Upper lobe of left lung (tissue), 6 donors: ENCODE data around the gene WRNIP1. TPM values are rescaled to one million over a fixed set of nuclear protein-coding genes. Genes with fewer than 3 reads are reported as not detected.
"Not testable (repeated sequence)": the region's sequence is repeated elsewhere in the genome, so short reads cannot be mapped to it uniquely, and the experiment has no call there.

Source experiments
- ATAC-seq, 2 donors: fragments of 200-7000 bp; cut with Tn5 transposase; one replicate each; pipeline ENCODE4 v1.9.1; 2022; ENCODE audit warnings: mild to moderate bottlenecking in 2 of 2, moderate library complexity in 2 of 2; ENCODE audit not compliant: low FRiP score in 2 of 2
- DNase-seq, 2 donors: peaks; one replicate each; pipeline ENCODE4 v3.0.0-alpha.2; 2019 to 2020
- H3K27ac ChIP-seq, 4 donors: fragments of 200-600 bp; sonication (generic); one replicate each; pipeline ENCODE4 v1.5.1; 2016 to 2019
- H3K27me3 ChIP-seq, 4 donors: fragments of 200-600 bp; sonication (generic); one replicate each; pipeline ENCODE4 v1.5.1; 2017 to 2019
- H3K36me3 ChIP-seq, 4 donors: fragments of 200-600 bp; sonication (generic); one replicate each; pipeline ENCODE4 v1.5.1; 2016 to 2019
- H3K4me1 ChIP-seq, 4 donors: fragments of 200-600 bp; sonication (generic); one replicate each; pipeline ENCODE4 v1.5.1; 2018 to 2019
- H3K4me3 ChIP-seq, 4 donors: fragments of 200-600 bp; sonication (generic); one replicate each; pipeline ENCODE4 v1.5.1; 2017 to 2019; ENCODE audit warnings: mild to moderate bottlenecking in 2 of 4, moderate library complexity in 1 of 4
- H3K9me3 ChIP-seq, 4 donors: fragments of 200-600 bp; sonication (generic); one replicate each; pipeline ENCODE4 v1.5.1; 2018 to 2019
- EP300 ChIP-seq, 4 donors: sonication (generic); formaldehyde crosslinking; IDR thresholded peaks; one replicate each; pipeline ENCODE4 v1.5.1; 2017; ENCODE audit warnings: antibody characterized with exemption in 4 of 4, control low read depth in 2 of 4
- POLR2A ChIP-seq, 4 donors: fragments of 450-650 bp; IDR thresholded peaks; one replicate each; pipeline ENCODE4 v1.5.1; 2016 to 2017; ENCODE audit warnings: antibody characterized with exemption in 4 of 4, mild to moderate bottlenecking in 2 of 4
- POLR2AphosphoS5 ChIP-seq, 2 donors: sonication (generic); formaldehyde crosslinking; IDR thresholded peaks; one replicate each; pipeline ENCODE4 v1.5.1; 2017; ENCODE audit warnings: antibody characterized with exemption in 2 of 2
- WGBS, 2 donors: methylation state at CpG; one replicate each; pipeline ENCODE4 v1.1.5; 2017 to 2018; 5-methylcytosine and 5-hydroxymethylcytosine counted together
- total RNA-seq, 6 donors: library from RNA; depleted of rRNA in 4 of 6; stranded (reverse); fragments of >200 nt in 4 of 6; gene quantifications; one replicate each; pipeline versions ENCODE4 v1.1.0 to v1.2.1, GENCODE V29; 2016 to 2021
- TF ChIP-seq, protein P1 (sequence below), 6 experiments: fragments of 450-650 bp in 4 of 6; fragments of 200-600 bp in 2 of 6; sonication (generic) in 2 of 6; IDR thresholded peaks; one replicate each; pipeline ENCODE4 v1.5.1; 2016 to 2019; ENCODE audit warnings: antibody characterized with exemption in 6 of 6
- donor health status: DM: no; HTN: no; CAD: no; lungs with moderate emphysema.
- donor health status: DM: no; HTN: yes; CAD: no; lungs with severe emphysema.

Gene WRNIP1
- total RNA-seq, 6 donors from 2014 or later: 38.7 to 101 (median 59.2) TPM

GRCh38 chr6:2760882-2761842 is 4.0 kb upstream of the WRNIP1 start:
- ATAC-seq: no peak
- H3K27ac ChIP-seq: no peak overlapping the region
- peaks cover 2 to 5% (median 5%) of the 10 kb centered on the region in 4 donors for H3K4me1 ChIP-seq
- no peak for TF ChIP-seq EP300 (IDR thresholded peaks at IDR 0.05)
- no peak for TF ChIP-seq POLR2A (IDR thresholded peaks at IDR 0.05)
- TF ChIP-seq POLR2AphosphoS5 (IDR thresholded peaks at IDR 0.05): no peak
- TF ChIP-seq, protein P1, sequence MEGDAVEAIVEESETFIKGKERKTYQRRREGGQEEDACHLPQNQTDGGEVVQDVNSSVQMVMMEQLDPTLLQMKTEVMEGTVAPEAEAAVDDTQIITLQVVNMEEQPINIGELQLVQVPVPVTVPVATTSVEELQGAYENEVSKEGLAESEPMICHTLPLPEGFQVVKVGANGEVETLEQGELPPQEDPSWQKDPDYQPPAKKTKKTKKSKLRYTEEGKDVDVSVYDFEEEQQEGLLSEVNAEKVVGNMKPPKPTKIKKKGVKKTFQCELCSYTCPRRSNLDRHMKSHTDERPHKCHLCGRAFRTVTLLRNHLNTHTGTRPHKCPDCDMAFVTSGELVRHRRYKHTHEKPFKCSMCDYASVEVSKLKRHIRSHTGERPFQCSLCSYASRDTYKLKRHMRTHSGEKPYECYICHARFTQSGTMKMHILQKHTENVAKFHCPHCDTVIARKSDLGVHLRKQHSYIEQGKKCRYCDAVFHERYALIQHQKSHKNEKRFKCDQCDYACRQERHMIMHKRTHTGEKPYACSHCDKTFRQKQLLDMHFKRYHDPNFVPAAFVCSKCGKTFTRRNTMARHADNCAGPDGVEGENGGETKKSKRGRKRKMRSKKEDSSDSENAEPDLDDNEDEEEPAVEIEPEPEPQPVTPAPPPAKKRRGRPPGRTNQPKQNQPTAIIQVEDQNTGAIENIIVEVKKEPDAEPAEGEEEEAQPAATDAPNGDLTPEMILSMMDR (IDR thresholded peaks at IDR 0.05): peak; percentile 23 to 48 (median 40)
- H3K36me3 ChIP-seq: no peaks in the 10 kb centered on the region
- no peaks in the 10 kb centered on the region for H3K9me3 ChIP-seq
- DNase-seq: no peak
- no peak overlapping the region for H3K4me3 ChIP-seq
- no peaks in the 10 kb centered on the region for H3K27me3 ChIP-seq
- 72 to 80% methylated on average over 8 of the region's 8 CpGs for WGBS, 2 donors

- not testable (repeated sequence) for H3K27me3 ChIP-seq, H3K36me3 ChIP-seq, H3K27ac ChIP-seq, DNase-seq, H3K9me3 ChIP-seq, ATAC-seq, H3K4me3 ChIP-seq
- WGBS, 2 donors: 95 to 98% methylated on average over 3 to 4 of the region's 4 CpGs
- peaks cover 12 to 21% (median 15%) of the 10 kb centered on the region in 4 donors for H3K4me1 ChIP-seq
Observed at GRCh38 chr6:2762868-2763267, 2.3 kb upstream of the WRNIP1 start.

DNA sequence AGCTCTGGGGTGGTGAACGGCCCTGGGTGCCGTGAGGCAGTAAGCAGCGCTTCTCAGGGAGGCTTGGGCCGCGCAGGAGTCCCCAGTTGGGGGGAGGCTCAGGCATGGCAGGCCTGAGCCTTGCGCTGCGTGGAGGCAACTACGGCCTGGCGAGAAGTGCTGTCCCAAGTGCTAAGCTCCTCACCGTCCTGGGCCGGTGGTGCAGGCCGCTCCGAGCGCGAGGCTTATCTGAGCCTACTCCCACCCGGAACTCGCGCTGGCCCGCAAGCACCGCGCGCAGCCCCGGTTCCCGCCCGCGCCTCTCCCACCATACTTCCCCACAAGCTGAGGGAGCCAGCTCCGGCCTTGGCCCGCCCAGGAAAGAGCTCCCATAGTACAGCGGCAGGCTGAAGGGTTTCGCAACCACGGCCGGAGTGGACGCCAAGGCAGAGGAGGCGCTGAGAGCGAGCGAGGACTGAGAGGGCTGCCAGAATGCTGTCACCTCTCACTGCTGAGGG is 1.8 kb upstream of the WRNIP1 start:
- Histone ChIP-seq H3K4me3 (peak overlapping the region in 1 of 4 donors; percentile 82), H3K27ac (peak overlapping the region in 1 of 4 donors; percentile 5), H3K27me3 (no peaks in the 10 kb centered on the region), H3K9me3 (no peaks in the 10 kb centered on the region), H3K4me1 (peaks cover 14 to 26% (median 21%) of the 10 kb centered on the region in 4 donors), H3K36me3 (no peaks in the 10 kb centered on the region)
- no peak for ATAC-seq
- DNase-seq: peak in 1 of 2 donors; percentile 87
- no peak for TF ChIP-seq POLR2AphosphoS5 (IDR thresholded peaks at IDR 0.05)
- no peak for TF ChIP-seq POLR2A (IDR thresholded peaks at IDR 0.05)
- TF ChIP-seq EP300 (IDR thresholded peaks at IDR 0.05): no peak
- TF ChIP-seq, protein P1 (IDR thresholded peaks at IDR 0.05): no peak
- whole genome bisulfite sequencing, 2 donors: 92 to 96% methylated on average over 34 to 36 of the region's 36 CpGs

DNA sequence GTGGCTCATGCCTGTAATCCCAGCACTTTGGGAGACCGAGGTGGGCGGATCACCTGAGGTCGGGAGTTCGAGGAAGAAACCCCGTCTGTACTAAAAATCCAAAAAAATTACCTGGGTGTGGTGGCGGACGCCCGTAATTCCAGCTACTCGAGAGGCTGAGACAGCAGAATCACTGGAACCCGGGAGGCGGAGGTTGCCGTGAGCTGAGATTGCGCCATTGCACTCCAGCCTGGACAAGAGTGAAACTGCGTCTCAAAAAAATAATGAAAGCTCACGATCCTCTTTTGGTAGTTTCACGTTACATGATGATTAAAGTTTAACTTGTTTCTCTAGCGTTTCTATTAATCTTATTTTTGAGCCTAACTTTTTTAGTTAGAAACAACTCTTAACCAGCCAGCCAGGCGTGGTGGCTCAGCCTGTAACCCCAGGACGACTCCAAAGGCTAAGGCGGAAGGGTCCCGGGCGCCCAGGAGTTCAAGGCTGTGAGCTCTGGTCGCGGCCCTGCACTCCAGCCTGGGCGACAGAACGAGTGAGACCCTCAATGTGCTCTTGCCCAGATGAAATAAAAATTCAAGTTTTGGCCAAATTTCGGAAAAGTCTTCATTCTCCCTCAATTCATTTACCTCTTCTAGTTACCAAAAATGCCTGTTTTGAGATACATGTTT is 1.2 kb upstream of the WRNIP1 start:
- WGBS, 2 donors: 78% methylated on average over 27 of the region's 27 CpGs
- Histone ChIP-seq H3K9me3 (no peaks in the 10 kb centered on the region), H3K4me3 (peak overlapping the region in 3 of 4 donors; percentile 81 to 96 (median 82)), H3K27me3 (no peaks in the 10 kb centered on the region), H3K4me1 (peaks cover 19 to 33% (median 27%) of the 10 kb centered on the region in 4 donors), H3K36me3 (no peaks in the 10 kb centered on the region), H3K27ac (peak overlapping the region; percentile 83 to 93 (median 92))
- DNase-seq (peak in 1 of 2 donors; percentile 67), ATAC-seq (no peak)
- TF ChIP-seq POLR2A (IDR thresholded peaks at IDR 0.05): no peak
- no peak for TF ChIP-seq EP300 (IDR thresholded peaks at IDR 0.05)
- TF ChIP-seq, protein P1 (IDR thresholded peaks at IDR 0.05): no peak
- no peak for TF ChIP-seq POLR2AphosphoS5 (IDR thresholded peaks at IDR 0.05)

- Histone ChIP-seq H3K4me1 (peaks cover 24 to 39% (median 31%) of the 10 kb centered on the region in 4 donors), H3K27ac (peak overlapping the region; percentile 83 to 93 (median 92)), H3K9me3 (no peaks in the 10 kb centered on the region), H3K36me3 (no peaks in the 10 kb centered on the region), H3K4me3 (peak overlapping the region; percentile 25 to 96 (median 82)), H3K27me3 (no peaks in the 10 kb centered on the region)
- TF ChIP-seq EP300 (IDR thresholded peaks at IDR 0.05): no peak
- TF ChIP-seq POLR2A (IDR thresholded peaks at IDR 0.05): peak in 3 of 4 donors; percentile 3 to 56 (median 46)
- WGBS, 2 donors: 0% methylated on average over 26 to 32 of the region's 45 CpGs
- ATAC-seq (peak; percentile 92 to 95), DNase-seq (peak; percentile 50 to 98)
Observed at GRCh38 chr6:2764610-2765165, 505 bp upstream of the WRNIP1 start.
